SK-N-SH treated with all-trans-retinoic acid at 6 μM for 48 hours (cell line): ENCODE data around the gene CPPED1.

Source experiments
- ATAC-seq: fragments of 200-7000 bp; cut with Tn5 transposase; 3 replicates; pipeline ENCODE4 v1.9.1; 2020; ENCODE audit warnings: mild to moderate bottlenecking, moderate library complexity
- BACH2 ChIP-seq: fragments of 250-450 bp; sonication (Bioruptor Pico); IDR thresholded peaks from 2 replicates; pipeline ENCODE4 v1.9.0; 2021; ENCODE audit warnings: mild to moderate bottlenecking, borderline replicate concordance
- CREB5 ChIP-seq: fragments of 250-450 bp; sonication (Bioruptor Pico); IDR thresholded peaks from 2 replicates; pipeline ENCODE4 v1.5.1; 2020; ENCODE audit warnings: low read depth, mild to moderate bottlenecking, moderate library complexity
- CSDC2 ChIP-seq: fragments of 250-450 bp; sonication (Bioruptor Pico); IDR thresholded peaks from 2 replicates; pipeline ENCODE4 v1.5.0; 2020; ENCODE audit warnings: mild to moderate bottlenecking, moderate library complexity
- CSRNP3 ChIP-seq: fragments of 250-450 bp; sonication (Bioruptor Pico); IDR thresholded peaks from 2 replicates; pipeline ENCODE4 v1.5.1; 2021; ENCODE audit warnings: mild to moderate bottlenecking, moderate library complexity
- ESRRG ChIP-seq: fragments of 250-450 bp; sonication (Bioruptor Pico); IDR thresholded peaks from 2 replicates; pipeline ENCODE4 v1.6.1; 2021; ENCODE audit warnings: mild to moderate bottlenecking
- GLIS3 ChIP-seq: fragments of 250-450 bp; sonication (Bioruptor Pico); IDR thresholded peaks from 2 replicates; pipeline ENCODE4 v1.5.0; 2020; ENCODE audit warnings: mild to moderate bottlenecking, moderate library complexity
- ISL1 ChIP-seq: fragments of 250-450 bp; sonication (Bioruptor Pico); IDR thresholded peaks from 2 replicates; pipeline ENCODE4 v2.1.2; 2022; ENCODE audit warnings: mild to moderate bottlenecking, moderate library complexity
- OSR1 ChIP-seq: fragments of 250-450 bp; sonication (Bioruptor Pico); IDR thresholded peaks from 2 replicates; pipeline ENCODE4 v1.8.0; 2022; ENCODE audit warnings: moderate library complexity, mild to moderate bottlenecking, inconsistent platforms
- PATZ1 ChIP-seq: fragments of 250-450 bp; sonication (Bioruptor Pico); IDR thresholded peaks from 2 replicates; pipeline ENCODE4 v1.8.0; 2020; ENCODE audit warnings: mild to moderate bottlenecking, moderate library complexity, borderline replicate concordance
- POU6F1 ChIP-seq: fragments of 250-450 bp; sonication (Bioruptor Pico); IDR thresholded peaks from 2 replicates; pipeline ENCODE4 v1.8.0; 2021; ENCODE audit warnings: low read depth, mild to moderate bottlenecking, moderate library complexity, borderline replicate concordance
- PPARA ChIP-seq: fragments of 250-450 bp; sonication (Bioruptor Pico); IDR thresholded peaks from 2 replicates; pipeline ENCODE4 v1.5.0; 2020; ENCODE audit warnings: mild to moderate bottlenecking, borderline replicate concordance
- RARB ChIP-seq: fragments of 250-450 bp; sonication (Bioruptor Pico); IDR thresholded peaks from 2 replicates; pipeline ENCODE4 v1.8.0; 2021; ENCODE audit warnings: mild to moderate bottlenecking, moderate library complexity
- SNAI2 ChIP-seq: fragments of 250-450 bp; sonication (Bioruptor Pico); IDR thresholded peaks from 2 replicates; pipeline ENCODE4 v1.5.0; 2020; ENCODE audit warnings: mild to moderate bottlenecking, moderate library complexity
- TCF4 ChIP-seq: fragments of 250-450 bp; sonication (Bioruptor Pico); IDR thresholded peaks from 2 replicates; pipeline ENCODE4 v1.8.0; 2021; ENCODE audit warnings: mild to moderate bottlenecking, moderate library complexity, borderline replicate concordance
- TOX ChIP-seq: fragments of 250-450 bp; sonication (Bioruptor Pico); IDR thresholded peaks from 2 replicates; pipeline ENCODE4 v1.8.0; 2021; ENCODE audit warnings: mild to moderate bottlenecking, moderate library complexity, borderline replicate concordance
- TSHZ2 ChIP-seq: fragments of 250-450 bp; sonication (Bioruptor Pico); IDR thresholded peaks from 2 replicates; pipeline ENCODE4 v1.5.0; 2020; ENCODE audit warnings: mild to moderate bottlenecking, moderate library complexity
- ZC3H10 ChIP-seq: fragments of 250-450 bp; sonication (Bioruptor Pico); IDR thresholded peaks from 2 replicates; pipeline ENCODE4 v1.5.1; 2021; ENCODE audit warnings: mild to moderate bottlenecking, moderate library complexity
- ZFP3 ChIP-seq: fragments of 250-450 bp; sonication (Bioruptor Pico); IDR thresholded peaks from 2 replicates; pipeline ENCODE4 v1.5.0; 2020; ENCODE audit warnings: mild to moderate bottlenecking, moderate library complexity
- ZFP30 ChIP-seq: fragments of 450-650 bp; formaldehyde crosslinking; IDR thresholded peaks from 2 replicates; pipeline ENCODE4 v1.5.0; 2022; ENCODE audit warnings: mild to moderate bottlenecking, moderate library complexity
- ZNF565 ChIP-seq: fragments of 450-650 bp; formaldehyde crosslinking; conservative IDR thresholded peaks from 2 replicates; pipeline ENCODE4 v1.5.0; 2020; ENCODE audit warnings: low read depth, mild to moderate bottlenecking, moderate library complexity
- ZNF8 ChIP-seq: fragments of 450-650 bp; formaldehyde crosslinking; IDR thresholded peaks from 2 replicates; pipeline ENCODE4 v1.5.0; 2020; ENCODE audit warnings: mild to moderate bottlenecking, moderate library complexity

The CPPED1 gene

GRCh38 chr16:12620150-12620549 is 183.5 kb downstream of the CPPED1 start:
- TF ChIP-seq BACH2 (CRISPR knock-in tag): no peak
- no peak for TF ChIP-seq TCF4
- ATAC-seq: no peak

- ATAC-seq: no peak
- TF ChIP-seq POU6F1: no peak
- no peak for TF ChIP-seq SNAI2 (CRISPR knock-in tag)
- no peak for TF ChIP-seq ZFP30
- no peak for TF ChIP-seq PATZ1
- TF ChIP-seq OSR1 (CRISPR knock-in tag): no peak
- TF ChIP-seq GLIS3: no peak
- no peak for TF ChIP-seq ISL1
- TF ChIP-seq ZNF565: no peak
- TF ChIP-seq CREB5 (CRISPR knock-in tag): no peak
- no peak for TF ChIP-seq TSHZ2 (CRISPR knock-in tag)
- TF ChIP-seq CSDC2: no peak
- no peak for TF ChIP-seq PPARA (CRISPR knock-in tag)
- no peak for TF ChIP-seq ZC3H10 (CRISPR knock-in tag)
- TF ChIP-seq ZNF8 (CRISPR knock-in tag): no peak
- TF ChIP-seq BACH2 (CRISPR knock-in tag): no peak
- TF ChIP-seq CSRNP3 (CRISPR knock-in tag): no peak
- no peak for TF ChIP-seq TOX
- TF ChIP-seq RARB (CRISPR knock-in tag): no peak
Measured at GRCh38 chr16:12618515-12618914, 185.2 kb downstream of the CPPED1 start.

GRCh38 chr16:12617401-12617819 is 186.3 kb downstream of the CPPED1 start:
- no peak for TF ChIP-seq ZFP3
- no peak for TF ChIP-seq PATZ1
- no peak for TF ChIP-seq SNAI2 (CRISPR knock-in tag)
- no peak for TF ChIP-seq TSHZ2 (CRISPR knock-in tag)
- no peak for TF ChIP-seq TCF4
- TF ChIP-seq CSDC2: no peak
- TF ChIP-seq CREB5 (CRISPR knock-in tag): no peak
- no peak for TF ChIP-seq BACH2 (CRISPR knock-in tag)
- TF ChIP-seq ISL1: no peak
- TF ChIP-seq ZNF565: no peak
- no peak for TF ChIP-seq ZC3H10 (CRISPR knock-in tag)
- no peak for TF ChIP-seq POU6F1
- no peak for TF ChIP-seq ESRRG (CRISPR knock-in tag)
- no peak for ATAC-seq
